ENCODE data around the gene NSMCE1.

NSMCE1 gene

GRCh38 chr16:27242398-27242797 lies 26.2 kb downstream of the NSMCE1 start:
- DNase-seq, result no peak

- DNase-seq, result no peak
Observed at GRCh38 chr16:27241658-27242057, 26.9 kb downstream of the NSMCE1 start.

GRCh38 chr16:27240948-27241531 lies 27.5 kb downstream of the NSMCE1 start:
- DNase-seq, result peak in 1 of 2 experiments; percentile 6

GRCh38 chr16:27239906-27240655 lies 28.5 kb downstream of the NSMCE1 start:
- DNase-seq, result no peak

GRCh38 chr16:27239026-27239425 lies 29.5 kb downstream of the NSMCE1 start:
- DNase-seq, result no peak

- no peak for DNase-seq
Observed at GRCh38 chr16:27238591-27238990, 30.0 kb downstream of the NSMCE1 start.

- no peak for DNase-seq
Observed at GRCh38 chr16:27238016-27238587, 30.5 kb downstream of the NSMCE1 start.

GRCh38 chr16:27237219-27238015 lies 31.2 kb downstream of the NSMCE1 start:
- DNase-seq, result no peak

- no peak for DNase-seq
Observed at GRCh38 chr16:27236635-27237218, 31.8 kb downstream of the NSMCE1 start.

- DNase-seq, result no peak
Observed at GRCh38 chr16:27235938-27236245, 32.7 kb downstream of the NSMCE1 start.

GRCh38 chr16:27235055-27235937 lies 33.3 kb downstream of the NSMCE1 start:
- DNase-seq, result peak in 1 of 2 experiments; percentile 30

GRCh38 chr16:27234603-27235002 lies 34.0 kb downstream of the NSMCE1 start:
- no peak for DNase-seq

- DNase-seq, result no peak
Observed at GRCh38 chr16:27234171-27234570, 34.4 kb downstream of the NSMCE1 start.

GRCh38 chr16:27233731-27234130 lies 34.8 kb downstream of the NSMCE1 start:
- no peak for DNase-seq

GRCh38 chr16:27232901-27233625 lies 35.5 kb downstream of the NSMCE1 start:
- no peak for DNase-seq

GRCh38 chr16:27232061-27232900 lies 36.3 kb downstream of the NSMCE1 start:
- DNase-seq, result no peak

GRCh38 chr16:27231692-27232060 lies 36.9 kb downstream of the NSMCE1 start:
- no peak for DNase-seq

GRCh38 chr16:27230562-27231001 lies 38.0 kb downstream of the NSMCE1 start:
- no peak for DNase-seq

- DNase-seq, result no peak
Observed at GRCh38 chr16:27229891-27230470, 38.6 kb downstream of the NSMCE1 start.
